HCT116 (cell line): ENCODE measurements around the gene RPL35. TPM values are rescaled to one million over a fixed set of nuclear protein-coding genes. Genes with fewer than 3 reads are reported as not detected.

ENCODE experiments used
- ATAC-seq: fragments of 200-7000 bp; cut with Tn5 transposase; 2 replicates; pipeline ENCODE4 v1.9.1; 2020; ENCODE audit warnings: mild to moderate bottlenecking, moderate library complexity
- BruUV-seq: library from RNA; stranded (reverse); fragments of 400-500 nt; replicated peaks from 2 replicates; lab custom pipeline; 2021; lab: Mats Ljungman, UMichigan
- CTCF ChIA-PET: fragments of 300-600 bp; sonication (Branson Sonifier 250); formaldehyde crosslinking; loops from one replicate; lab custom pipeline; 2021; ENCODE audit warnings: antibody characterized with exemption; lab: Charles Lee
- POLR2A ChIA-PET: fragments of 300-600, 350-600 bp; sonication (Branson Sonifier 250); formaldehyde crosslinking; loops from one replicate; lab custom pipeline; 2021; ENCODE audit warnings: antibody characterized with exemption; lab: Charles Lee
- RAD21 ChIA-PET, 2 experiments: fragments of 300-600 bp; sonication (Branson Sonifier 250); formaldehyde crosslinking; loops; one replicate each; lab custom pipeline; 2023; ENCODE audit warnings: low total read pairs in 2 of 2; ENCODE audit not compliant: uncharacterized antibody in 2 of 2, unreplicated experiment in 2 of 2, low non-redundant PET in 1 of 2; lab: Charles Lee
- DNase-seq: peaks from one replicate; pipeline ENCODE4 v3.0.0-alpha.2; 2010; ENCODE audit warnings: low read depth, low spot score
- H2AFZ ChIP-seq: fragments of 200-600 bp; shearing (Covaris generic), sonication (generic); 2 replicates; pipeline ENCODE4 v1.6.1; 2017; ENCODE audit warnings: low read depth, mixed run types, mixed read lengths, antibody characterized with exemption, low read length; ENCODE audit not compliant: poor library complexity, severe bottlenecking
- H3K27ac ChIP-seq: 2 replicates; pipeline ENCODE4 v1.5.1; 2012; ENCODE audit warnings: low read depth, low read length
- H3K27me3 ChIP-seq: fragments of 200-600 bp; sonication (generic); 2 replicates; pipeline ENCODE4 v1.6.1; 2016; ENCODE audit warnings: mixed run types, low read length, mixed read lengths; ENCODE audit not compliant: insufficient read depth
- H3K36me3 ChIP-seq, 2 experiments: fragments of 200-500 bp in 1 of 2; fragments of 200-600 bp in 1 of 2; sonication (Bioruptor generic) in 1 of 2; sonication (generic) in 1 of 2; 2 replicates each; pipeline versions ENCODE4 v1.5.1 to v1.6.1; 2014 to 2016; ENCODE audit warnings: low read length in 2 of 2, inconsistent platforms in 1 of 2, mixed read lengths in 1 of 2, mixed run types in 1 of 2; ENCODE audit not compliant: insufficient read depth in 2 of 2, control insufficient read depth in 1 of 2
- H3K4me1 ChIP-seq, 2 experiments: fragments of 200-600 bp in 1 of 2; sonication (generic) in 1 of 2; 2 replicates each; pipeline versions ENCODE4 v1.5.1 to v1.6.1; 2012 to 2017; ENCODE audit warnings: low read length in 2 of 2, inconsistent platforms in 1 of 2, mild to moderate bottlenecking in 1 of 2, mixed read lengths in 1 of 2, mixed run types in 1 of 2, moderate library complexity in 1 of 2; ENCODE audit not compliant: insufficient read depth in 2 of 2, control insufficient read depth in 1 of 2
- H3K4me2 ChIP-seq: fragments of 200-600 bp; sonication (generic); 2 replicates; pipeline ENCODE4 v1.6.1; 2017; ENCODE audit warnings: mixed run types, low read length, mixed read lengths
- H3K4me3 ChIP-seq, 2 experiments: fragments of 200-600 bp in 1 of 2; sonication (generic) in 1 of 2; replicated peaks in 1 of 2; 2 replicates each; pipeline ENCODE4 v1.5.1; 2011 to 2016; ENCODE audit warnings: low read length in 2 of 2, control low read depth in 1 of 2, low read depth in 1 of 2, mild to moderate bottlenecking in 1 of 2, mixed read lengths in 1 of 2, mixed run types in 1 of 2
- H3K79me2 ChIP-seq: fragments of 200-600 bp; sonication (generic); 2 replicates; pipeline ENCODE4 v1.6.1; 2017; ENCODE audit warnings: mild to moderate bottlenecking, mixed run types, low read length, moderate library complexity, mixed read lengths; ENCODE audit not compliant: insufficient read depth
- H3K9ac ChIP-seq: fragments of 200-600 bp; sonication (generic); 2 replicates; pipeline ENCODE4 v1.6.1; 2016; ENCODE audit warnings: low read length, mixed read lengths
- H3K9me2 ChIP-seq: fragments of 200-600 bp; sonication (generic), shearing (Covaris generic); 2 replicates; pipeline ENCODE4 v1.6.1; 2017; ENCODE audit warnings: mixed run types, mild to moderate bottlenecking, moderate library complexity; ENCODE audit not compliant: insufficient read depth
- H3K9me3 ChIP-seq, 2 experiments: fragments of 200-500 bp in 1 of 2; fragments of 200-600 bp in 1 of 2; sonication (Bioruptor generic) in 1 of 2; sonication (generic) in 1 of 2; 2 replicates each; pipeline ENCODE4 v1.6.1; 2014 to 2017; ENCODE audit warnings: low read length in 2 of 2, mixed read lengths in 2 of 2, inconsistent platforms in 1 of 2, low read depth in 1 of 2, mild to moderate bottlenecking in 1 of 2, mixed run types in 1 of 2, moderate library complexity in 1 of 2; ENCODE audit not compliant: control insufficient read depth in 1 of 2, insufficient read depth in 1 of 2
- H4K20me1 ChIP-seq: fragments of 200-600 bp; sonication (generic), shearing (Covaris generic); 2 replicates; pipeline ENCODE4 v1.6.1; 2017; ENCODE audit warnings: mixed run types, mild to moderate bottlenecking, moderate library complexity; ENCODE audit not compliant: insufficient read depth
- CBX3 ChIP-seq: IDR thresholded peaks from 2 replicates; pipeline ENCODE4 v1.6.1; 2012; ENCODE audit warnings: low read depth
- CEBPB ChIP-seq: IDR thresholded peaks from 2 replicates; pipeline ENCODE4 v1.6.1; 2012; ENCODE audit warnings: low read depth
- CTCF ChIP-seq, 3 experiments: fragments of 200-600 bp in 1 of 3; sonication (generic) in 1 of 3; IDR thresholded peaks in 2 of 3; conservative IDR thresholded peaks in 1 of 3; 2 replicates each; pipeline ENCODE4 v1.5.1; 2012 to 2017; ENCODE audit warnings: low read depth in 2 of 3, low read length in 2 of 3, antibody characterized with exemption in 1 of 3, borderline replicate concordance in 1 of 3, control low read depth in 1 of 3, mild to moderate bottlenecking in 1 of 3, mixed read lengths in 1 of 3, mixed run types in 1 of 3, moderate library complexity in 1 of 3; ENCODE audit not compliant: insufficient read depth in 1 of 3
- ELF1 ChIP-seq: IDR thresholded peaks from 2 replicates; pipeline ENCODE4 v1.6.1; 2012; ENCODE audit warnings: low read depth, borderline replicate concordance
- EZH2phosphoT487 ChIP-seq: fragments of 200-600 bp; IDR thresholded peaks from 2 replicates; pipeline ENCODE4 v1.6.1; 2018; ENCODE audit warnings: antibody characterized with exemption, borderline replicate concordance
- FOSL1 ChIP-seq: IDR thresholded peaks from 2 replicates; pipeline ENCODE4 v1.6.1; 2012; ENCODE audit warnings: low read depth
- JUND ChIP-seq: IDR thresholded peaks from 2 replicates; pipeline ENCODE4 v1.6.1; 2012
- MAX ChIP-seq: IDR thresholded peaks from 2 replicates; pipeline ENCODE4 v1.6.1; 2012
- POLR2AphosphoS5 ChIP-seq: IDR thresholded peaks from 2 replicates; pipeline ENCODE4 v1.6.1; 2011; ENCODE audit warnings: mild to moderate bottlenecking, low read depth, low read length, moderate library complexity
- SRF ChIP-seq: IDR thresholded peaks from 2 replicates; pipeline ENCODE4 v1.6.1; 2012; ENCODE audit warnings: low read depth
- TCF7L2 ChIP-seq: IDR thresholded peaks from 2 replicates; pipeline ENCODE4 v1.7.0; 2011; ENCODE audit warnings: borderline replicate concordance, inconsistent platforms; ENCODE audit not compliant: insufficient read depth, insufficient read length; ENCODE audit errors: extremely low read depth
- ZBTB33 ChIP-seq: IDR thresholded peaks from 2 replicates; pipeline ENCODE4 v1.6.1; 2011; ENCODE audit warnings: mild to moderate bottlenecking, low read length, moderate library complexity; ENCODE audit not compliant: insufficient replicate concordance; ENCODE audit errors: extremely low read depth
- ZFX ChIP-seq: fragments of 450-650 bp; IDR thresholded peaks from 2 replicates; pipeline ENCODE4 v1.6.1; 2017
- intact Hi-C: fragments of 100-400 bp; cut with micrococcal nuclease; formaldehyde crosslinking; loops from 2 replicates; pipeline ENCODE4 v1.10.0; 2022
- total RNA-seq: library from RNA; stranded (reverse); gene quantifications from one replicate; pipeline ENCODE4 v1.2.1, GENCODE V29; 2021; ENCODE audit not compliant: unreplicated experiment

The RPL35 gene
- total RNA-seq, 1 experiment from 2014 or later, result 1,754 TPM

DNA sequence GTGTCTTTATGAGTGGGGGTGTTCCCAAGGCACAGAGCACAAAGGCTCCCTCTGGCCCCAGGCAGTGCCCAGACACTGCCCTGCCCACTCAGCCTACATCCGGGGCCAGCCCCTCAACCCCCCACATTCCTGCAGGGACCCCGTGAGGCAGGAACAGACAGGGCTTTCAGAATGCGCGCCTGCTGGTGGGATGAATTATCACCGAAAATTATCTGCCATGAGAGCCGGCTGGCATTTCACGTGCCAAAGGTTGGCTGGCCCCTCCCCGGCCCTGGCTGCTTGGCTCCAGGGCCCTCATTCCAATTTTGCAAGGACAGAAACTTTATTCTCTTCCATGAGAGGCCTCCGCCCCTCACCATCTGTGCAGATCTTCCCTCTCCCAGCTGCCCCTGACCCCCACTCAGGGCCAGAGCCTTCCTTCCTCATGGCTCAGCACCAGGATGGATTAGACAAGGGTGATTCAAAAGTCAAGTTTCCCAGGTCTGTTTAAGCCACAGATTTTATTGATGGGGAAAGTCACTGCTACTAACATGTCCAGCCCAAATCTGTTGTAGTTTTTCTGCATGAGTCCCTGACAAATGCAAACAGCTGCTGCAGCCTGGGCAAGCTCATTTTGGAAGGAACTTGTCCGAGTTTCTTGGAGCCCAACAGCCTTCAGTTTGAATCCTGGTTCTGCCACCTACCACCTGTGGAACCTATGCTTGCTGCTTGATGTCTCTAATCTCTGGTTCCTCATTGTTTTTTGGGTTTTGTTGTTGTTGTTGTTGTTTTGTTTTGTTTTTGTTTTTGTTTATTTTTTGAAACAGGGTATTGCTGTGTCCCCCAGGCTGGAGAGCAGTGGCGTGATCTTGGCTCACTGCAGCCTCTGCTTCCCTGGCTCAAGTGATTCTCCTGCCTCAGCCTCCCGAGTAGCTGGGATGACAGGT, 40.8 kb downstream of the RPL35 start:
- TF ChIP-seq CTCF (IDR thresholded peaks at IDR 0.05 in 2 of 3, conservative IDR thresholded peaks at IDR 0.05 in 1 of 3; ENCODE audit: borderline replicate concordance in 1 of 3, insufficient read depth in 1 of 3, low read depth in 2 of 3, low read length in 2 of 3) (no peak), FOSL1 (no peak), CBX3 (no peak), ELF1 (no peak), TCF7L2 (no peak), ZBTB33 (no peak), JUND (no peak), MAX (no peak), ZFX (no peak), POLR2AphosphoS5 (no peak), EZH2phosphoT487 (no peak), SRF (no peak), CEBPB (no peak)
- DNase-seq (no peak), ATAC-seq (no peak)
- H4K20me1 ChIP-seq, result no peaks in the 10 kb centered on the region
- H3K9me3 ChIP-seq, result no peaks in the 10 kb centered on the region
- H3K4me1 ChIP-seq, result peaks cover 19 to 51% of the 10 kb centered on the region in 2 experiments
- H3K27ac ChIP-seq, result no peak overlapping the region
- H3K9me2 ChIP-seq, result no peaks in the 10 kb centered on the region
- no TSS peak for BruUV-seq
- no peak overlapping the region for H2AFZ ChIP-seq
- intact Hi-C loops, result no loop called here
- CTCF ChIA-PET, result interaction anchor here (1.4 kb wide), 1 partner anchor 32 kb away, joined by 4 read pairs; the partner anchor contains the start of gene WDR38
- no peaks in the 10 kb centered on the region for H3K79me2 ChIP-seq
- H3K27me3 ChIP-seq, result no peaks in the 10 kb centered on the region
- POLR2A ChIA-PET, result no interaction called here
- H3K4me2 ChIP-seq, result no peak overlapping the region
- no peaks in the 10 kb centered on the region for H3K36me3 ChIP-seq
- H3K4me3 ChIP-seq, result no peak overlapping the region
- H3K9ac ChIP-seq, result no peak overlapping the region
- RAD21 ChIA-PET, result no interaction called here
